HG03558 (cell line): ENCODE data around the gene CDH4.

ENCODE experiments used
- ATAC-seq: cut with Tn5 transposase; IDR thresholded peaks from one replicate; pipeline ENCODE4 v1.9.1; 2021; ENCODE audit warnings: moderate number of reproducible peaks; ENCODE audit not compliant: unreplicated experiment; ENCODE audit errors: extremely low read depth

Gene CDH4

DNA sequence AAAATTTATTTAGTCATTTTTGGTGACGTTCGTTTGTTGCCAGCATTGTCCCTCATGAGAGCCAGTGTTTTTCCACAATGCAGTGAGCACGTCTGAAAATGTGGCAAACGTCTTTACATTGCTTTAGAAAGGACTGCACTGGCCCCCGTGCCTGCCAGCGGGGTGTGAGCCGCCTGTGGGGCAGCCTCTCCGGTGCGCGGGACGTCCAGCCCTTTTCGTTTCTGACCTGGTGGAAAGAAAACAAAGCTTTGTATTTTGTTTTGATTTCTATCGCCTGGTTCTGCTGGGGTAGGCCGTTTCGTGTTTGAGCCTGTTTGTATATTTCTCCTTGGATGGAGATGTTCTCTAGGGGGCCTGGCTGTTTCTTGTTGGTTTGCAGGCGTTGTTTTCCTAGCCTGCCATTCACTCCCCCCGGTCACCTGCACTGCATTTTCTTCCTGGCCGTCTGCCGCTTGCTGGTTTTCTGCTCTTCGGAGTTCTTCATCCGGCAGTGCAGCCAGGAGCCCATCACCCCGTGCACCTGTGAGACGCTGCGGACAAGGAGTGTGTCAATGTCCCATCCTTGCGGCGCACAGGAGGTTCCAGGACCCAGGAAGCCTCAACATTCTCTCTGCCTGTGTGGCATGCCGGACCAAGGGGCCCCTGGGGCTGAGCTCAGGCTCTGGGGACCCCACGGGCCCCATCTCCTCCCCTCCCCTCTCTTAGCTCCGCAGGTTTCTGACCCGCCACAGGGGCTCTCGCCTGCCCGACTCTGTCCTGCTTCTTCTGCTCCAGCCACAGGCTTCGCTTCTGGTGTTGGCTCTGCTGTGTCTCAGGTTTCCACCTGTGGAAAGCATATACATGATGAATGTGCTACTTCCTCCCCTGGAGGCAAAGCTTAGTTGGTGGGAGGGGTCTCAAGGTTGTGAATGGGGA lies 100.5 kb downstream of the CDH4 start:
- no peak for ATAC-seq

DNA sequence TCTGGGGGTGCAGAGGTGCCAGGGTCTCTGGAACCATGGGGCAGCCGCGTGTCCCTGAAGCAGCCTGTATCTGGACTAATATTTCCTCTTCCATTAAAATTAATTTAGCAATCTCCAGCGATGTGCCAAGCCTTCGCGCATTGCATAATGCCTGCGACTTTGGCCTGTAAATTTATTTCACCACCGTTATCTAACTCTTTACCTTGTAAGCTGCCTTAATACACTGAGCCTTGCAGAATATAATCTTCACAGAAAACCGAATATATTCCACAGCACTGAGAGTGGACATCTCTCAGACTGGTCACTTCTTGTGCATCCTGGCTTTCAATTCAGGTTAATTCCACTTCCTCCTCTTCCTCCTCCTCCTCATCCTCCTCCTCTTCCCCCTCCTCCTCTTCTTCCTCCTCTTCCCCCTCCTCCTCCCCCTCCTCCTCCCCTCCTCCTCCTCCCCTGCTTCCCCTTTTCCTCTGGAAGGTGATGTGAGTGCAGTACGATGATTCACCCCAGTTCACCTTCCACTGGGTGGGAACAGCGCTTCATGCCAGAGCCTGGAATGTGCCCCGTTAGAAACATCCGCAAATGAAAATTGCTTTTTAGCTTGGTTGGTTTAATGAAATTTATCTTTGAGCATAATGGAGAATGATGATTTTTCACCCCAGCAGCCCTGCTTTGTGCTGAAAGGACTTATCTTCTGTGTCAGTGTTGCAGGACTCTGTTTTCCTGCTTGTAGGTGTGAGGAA lies 101.4 kb downstream of the CDH4 start:
- ATAC-seq = no peak

DNA sequence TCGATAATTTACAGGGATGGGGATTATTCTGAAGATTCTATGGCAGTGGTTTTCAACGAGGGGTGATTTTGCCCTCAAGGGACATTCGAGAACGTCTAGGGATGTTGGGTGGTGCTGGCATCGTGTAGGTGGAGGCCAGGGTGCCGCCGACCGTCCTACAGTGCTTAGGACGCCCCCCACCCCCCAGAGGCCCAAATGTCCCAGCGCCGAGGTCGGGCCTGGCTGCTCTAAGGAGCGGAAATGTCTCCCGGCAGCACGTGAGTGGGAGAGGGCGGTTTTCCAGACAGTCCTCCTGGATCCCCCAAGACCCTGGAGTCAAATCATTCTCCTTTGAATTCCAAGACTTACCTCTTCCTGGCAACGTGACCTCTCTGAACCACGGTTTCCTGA lies 101.9 kb downstream of the CDH4 start:
- ATAC-seq = no peak

DNA sequence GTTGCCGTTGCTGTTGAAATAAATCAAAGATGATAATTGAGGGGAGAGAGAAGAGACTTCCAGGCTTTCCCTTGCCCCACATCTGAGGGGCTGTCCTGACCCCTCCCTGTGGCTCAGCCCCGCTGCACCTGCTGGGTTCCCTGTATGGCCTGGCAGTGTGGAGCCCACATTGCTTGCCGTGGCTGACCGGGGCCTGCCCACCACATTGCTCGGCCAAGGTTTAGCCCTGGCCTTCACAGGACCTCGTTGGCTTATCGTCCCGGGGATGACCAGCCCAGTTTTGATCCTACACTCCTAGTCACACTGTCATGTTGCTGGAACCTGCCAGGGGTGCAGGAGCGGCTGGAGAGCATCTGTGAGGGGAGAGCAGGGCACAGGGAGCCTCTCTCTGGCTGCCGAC lies 102.4 kb downstream of the CDH4 start:
- ATAC-seq = no peak

DNA sequence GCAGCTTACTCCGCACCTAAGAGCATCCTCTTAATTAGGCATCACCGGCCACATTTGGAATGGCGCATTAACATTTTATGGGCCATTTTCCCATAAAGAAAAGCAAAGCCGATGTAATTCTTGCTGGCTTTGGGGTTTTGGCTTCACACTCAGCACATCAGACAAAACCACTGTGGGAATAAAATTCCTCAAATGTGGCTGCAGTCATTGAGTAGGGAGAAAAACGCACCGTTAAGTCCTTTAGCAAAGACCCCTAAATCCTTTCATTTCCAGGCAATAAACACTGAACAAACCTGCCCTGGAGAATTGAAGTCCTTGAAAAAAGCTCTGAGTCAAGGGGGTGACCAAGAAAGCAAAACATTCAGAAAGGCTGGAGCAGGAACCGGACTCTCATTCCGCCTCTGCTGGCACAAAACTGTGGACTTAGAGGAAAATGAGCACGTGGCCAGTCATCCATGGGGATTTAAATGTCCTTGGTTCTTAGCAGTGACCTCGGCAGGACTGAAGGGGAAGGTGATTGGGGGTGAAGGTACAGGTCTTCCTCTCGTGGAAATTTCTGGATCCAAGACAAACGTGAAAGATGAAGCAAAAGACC lies 102.9 kb downstream of the CDH4 start:
- ATAC-seq = no peak

DNA sequence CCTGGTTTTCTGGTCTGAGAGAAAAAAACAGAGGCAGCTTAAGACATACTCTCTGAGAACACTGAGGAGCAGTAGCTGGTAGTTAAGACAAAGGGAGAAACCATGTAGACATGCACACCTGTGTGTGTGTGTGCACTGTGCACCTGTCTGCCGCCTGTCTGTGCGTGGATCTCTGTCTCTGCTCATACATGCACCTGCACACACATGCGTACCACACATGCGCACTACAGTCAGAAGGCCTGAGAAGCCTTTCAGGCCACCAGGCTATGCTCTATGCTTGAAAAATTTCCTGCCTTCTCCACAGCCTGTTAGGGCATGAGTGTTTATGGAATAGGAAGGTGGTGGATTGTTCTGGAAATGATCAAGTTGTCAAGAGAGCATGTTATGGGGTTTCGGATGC lies 103.5 kb downstream of the CDH4 start:
- ATAC-seq = no peak

DNA sequence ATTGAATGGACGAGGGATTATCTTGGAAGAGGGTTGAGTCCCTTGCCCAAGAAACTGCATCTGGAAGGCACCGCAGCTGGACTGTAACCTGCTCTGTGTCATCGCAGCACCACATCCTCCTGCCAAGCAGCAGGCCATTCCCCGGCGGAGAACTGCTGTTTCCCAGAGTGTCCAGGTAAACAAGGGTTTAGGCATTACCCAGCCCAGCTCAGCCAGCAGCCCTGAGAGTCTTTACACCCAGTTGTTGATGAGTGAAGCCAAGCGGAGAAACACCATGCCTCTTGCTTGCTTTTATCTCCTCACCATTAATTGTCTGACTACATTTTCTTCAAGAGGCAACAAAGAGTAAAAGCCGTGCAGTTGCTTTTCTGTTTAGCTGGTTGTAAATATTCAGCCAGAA lies 104.1 kb downstream of the CDH4 start:
- no peak for ATAC-seq

DNA sequence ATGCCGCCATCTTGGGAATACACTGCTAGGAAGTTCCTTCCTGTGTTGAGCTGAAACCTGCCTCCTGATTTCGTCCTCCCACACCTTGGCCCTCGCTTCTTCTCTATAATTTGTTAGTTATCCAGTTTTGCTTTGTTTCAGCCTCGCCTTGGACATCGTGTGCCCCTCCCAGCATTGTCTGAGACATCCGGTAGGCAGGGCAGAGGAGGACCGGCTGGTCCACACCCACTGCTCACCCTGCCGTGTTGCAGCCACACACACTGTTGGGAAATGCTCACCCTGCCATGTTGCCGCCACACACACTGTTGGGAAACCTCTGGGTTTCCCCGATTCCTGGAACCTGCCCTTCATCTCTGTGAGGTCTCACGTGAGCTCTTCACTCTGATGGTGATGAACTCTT lies 105.1 kb downstream of the CDH4 start:
- ATAC-seq = no peak

DNA sequence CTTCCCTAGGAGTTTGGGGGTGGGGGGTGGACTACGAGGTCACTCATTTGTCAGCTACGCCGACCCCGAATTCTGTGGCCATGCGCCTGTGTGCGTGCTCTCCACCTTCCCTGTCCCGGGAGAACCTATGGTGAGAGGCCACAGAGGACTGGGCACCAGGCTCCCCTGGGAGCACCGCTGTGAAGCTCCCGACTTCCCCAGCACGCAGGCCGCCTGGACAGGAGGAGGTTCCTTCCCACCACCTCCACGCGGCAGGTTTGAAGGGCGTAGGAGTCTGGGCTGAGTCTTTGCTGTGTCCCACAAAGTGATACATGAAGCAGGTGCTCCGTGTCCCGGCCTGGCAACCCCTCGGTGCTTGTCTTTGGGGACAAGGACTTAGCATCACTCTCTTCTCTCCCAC lies 107.2 kb downstream of the CDH4 start:
- ATAC-seq = no peak

DNA sequence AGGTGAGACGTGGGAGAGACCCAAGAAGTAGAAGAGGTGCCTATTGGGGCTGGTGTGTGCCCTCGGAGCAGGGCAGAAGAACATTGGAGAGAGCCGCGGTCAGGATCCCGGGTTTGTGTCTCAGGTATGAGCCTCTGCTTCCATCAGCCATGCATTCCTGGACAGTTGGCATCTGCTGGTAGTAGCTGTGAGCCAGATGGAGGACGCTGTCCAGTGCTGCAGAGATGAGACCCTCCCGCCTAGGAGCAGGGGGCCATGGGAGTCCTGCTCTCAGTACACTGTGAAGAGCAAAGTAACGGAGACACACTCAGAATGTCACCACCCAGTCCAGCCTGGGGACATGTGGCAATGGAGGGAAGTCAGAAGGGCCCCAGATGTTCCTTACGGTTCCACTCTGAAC lies 108.2 kb downstream of the CDH4 start:
- ATAC-seq = no peak

DNA sequence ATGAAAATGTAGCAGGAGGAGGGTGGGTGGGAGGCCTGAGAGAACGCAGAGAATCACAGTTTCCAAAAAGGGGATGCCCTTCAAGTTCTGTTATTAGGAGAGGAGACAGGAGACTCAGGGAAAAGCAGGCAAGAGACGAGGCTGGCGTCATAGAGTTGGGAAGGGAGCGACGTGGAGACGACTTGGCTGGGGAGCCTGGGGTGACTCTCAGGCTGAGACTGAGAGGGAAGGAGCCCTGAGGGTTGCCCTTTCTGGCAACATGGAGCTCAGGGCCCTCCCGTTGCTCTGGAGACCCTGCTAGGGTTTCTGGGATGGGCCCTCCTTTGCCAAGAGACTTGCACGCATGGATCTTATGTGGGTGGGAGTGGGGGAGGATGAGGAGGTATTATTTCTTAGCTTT lies 108.9 kb downstream of the CDH4 start:
- ATAC-seq = no peak

DNA sequence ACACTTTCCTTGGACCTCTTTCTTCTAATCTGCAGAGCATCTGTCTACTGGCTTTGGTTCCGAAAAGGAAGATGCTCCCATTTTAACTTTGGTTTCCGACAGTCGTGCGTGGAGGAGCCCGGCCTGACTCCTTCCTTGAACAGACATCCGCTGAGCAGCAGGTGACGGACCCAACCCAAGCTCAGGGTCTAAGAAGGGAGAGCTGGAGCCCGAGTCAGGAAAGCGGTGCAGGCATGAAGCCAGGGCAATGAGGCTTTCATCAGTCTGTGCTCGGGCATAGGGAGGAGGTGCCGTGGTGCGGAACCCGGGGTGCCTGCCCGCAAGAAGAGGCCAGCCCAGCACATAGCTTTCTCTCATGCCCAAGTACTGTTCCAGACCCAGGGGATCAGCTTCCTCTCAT lies 109.4 kb downstream of the CDH4 start:
- no peak for ATAC-seq

DNA sequence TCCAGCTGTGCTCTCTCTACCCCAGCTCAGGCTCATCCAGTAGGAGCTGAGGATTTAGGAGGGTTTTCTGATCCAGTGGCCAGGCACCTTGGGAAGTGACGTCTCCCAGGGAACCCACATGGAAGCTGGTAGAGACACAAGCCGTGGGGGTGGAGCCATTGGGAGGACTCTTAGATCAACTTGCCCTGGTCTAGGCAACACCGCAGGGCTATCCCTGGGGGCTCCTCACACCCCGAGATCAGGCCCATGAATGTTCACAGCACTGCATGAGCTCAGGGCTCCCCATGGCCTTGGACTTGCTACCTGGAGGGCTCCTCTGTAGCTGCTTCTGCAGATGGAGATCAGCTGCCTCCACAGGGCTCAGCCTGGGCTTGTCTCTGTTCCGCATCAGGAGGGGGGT lies 112.1 kb downstream of the CDH4 start:
- no peak for ATAC-seq

DNA sequence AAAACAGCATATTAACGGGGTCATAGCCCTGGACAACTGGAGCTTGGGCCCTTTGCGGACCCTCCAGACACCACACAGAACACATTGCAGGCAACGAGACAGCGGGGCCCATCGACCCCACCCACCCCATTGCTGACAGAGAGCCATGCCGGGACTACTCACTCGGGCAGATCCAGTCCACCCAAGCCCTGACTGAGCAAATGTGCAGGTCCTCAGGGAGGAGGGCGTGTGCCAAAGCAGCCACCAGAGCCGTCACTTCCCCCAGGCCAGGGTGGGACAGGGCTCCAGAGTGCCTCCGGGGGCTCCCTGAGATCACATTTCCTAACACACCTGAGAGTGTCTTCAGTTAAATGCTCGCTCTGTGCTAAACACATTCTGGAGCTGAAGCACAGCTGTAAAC lies 114.9 kb downstream of the CDH4 start:
- no peak for ATAC-seq

DNA sequence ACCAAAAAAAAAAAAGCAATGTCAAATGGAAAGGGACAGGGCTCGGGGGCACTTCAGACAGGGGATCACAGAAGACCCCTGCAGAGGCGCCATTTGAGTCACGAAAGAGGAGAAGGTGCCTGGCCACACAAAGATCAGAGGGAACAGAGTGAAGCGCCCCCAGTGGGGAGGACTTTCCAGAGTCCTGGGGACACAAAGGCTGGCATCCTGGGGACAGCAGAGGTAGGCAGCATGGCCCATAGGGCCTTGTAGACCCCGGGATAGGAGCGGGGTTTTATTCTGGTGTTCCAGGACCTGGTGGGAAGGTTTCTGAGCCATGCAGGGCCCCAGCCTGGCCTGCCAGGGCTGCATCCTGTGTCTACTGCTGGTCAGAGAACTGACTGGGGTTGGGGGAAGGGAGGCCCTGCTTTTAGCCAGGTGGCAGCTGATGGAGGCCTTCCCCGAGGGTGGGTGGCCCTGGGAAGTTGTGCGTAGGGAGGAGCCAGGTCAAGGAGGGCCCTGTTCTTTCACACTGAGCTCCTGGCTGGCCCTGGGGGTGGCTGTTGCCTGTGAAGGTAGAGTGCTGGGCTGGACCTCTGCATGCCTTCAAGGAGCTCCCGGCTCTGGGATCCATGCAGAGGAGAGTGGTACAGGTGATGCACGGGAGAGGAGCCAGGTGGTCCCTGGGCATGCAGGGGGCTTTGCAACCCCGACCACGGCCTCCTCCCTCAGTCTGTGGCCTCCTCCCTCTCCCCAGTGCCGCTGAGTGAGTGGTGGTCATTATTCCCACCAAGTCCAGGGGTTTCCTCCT lies 117.9 kb downstream of the CDH4 start:
- ATAC-seq = no peak

DNA sequence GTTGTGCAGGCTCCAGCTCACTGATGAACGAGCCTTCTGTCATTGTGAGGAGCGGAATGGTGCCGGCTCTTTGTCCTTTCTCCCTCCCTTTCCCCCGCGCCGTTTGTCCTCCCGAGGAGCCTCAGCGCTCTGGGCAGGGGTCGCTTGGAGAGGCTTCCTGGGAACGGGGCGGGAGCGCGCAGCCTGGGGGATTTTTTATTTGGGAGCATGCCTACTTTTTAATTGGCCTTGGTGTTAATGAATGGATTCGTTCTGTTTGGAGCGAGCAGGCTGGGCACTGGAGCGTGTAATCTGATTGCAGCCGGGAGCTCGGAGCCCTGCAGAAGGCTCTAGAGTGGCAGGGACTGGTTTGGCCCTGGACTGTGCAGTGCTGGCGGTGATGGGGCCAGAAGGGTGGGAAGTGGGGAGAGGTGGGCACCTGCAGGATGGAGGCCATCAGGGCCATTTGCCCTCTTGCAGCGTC lies 118.8 kb downstream of the CDH4 start:
- no peak for ATAC-seq

DNA sequence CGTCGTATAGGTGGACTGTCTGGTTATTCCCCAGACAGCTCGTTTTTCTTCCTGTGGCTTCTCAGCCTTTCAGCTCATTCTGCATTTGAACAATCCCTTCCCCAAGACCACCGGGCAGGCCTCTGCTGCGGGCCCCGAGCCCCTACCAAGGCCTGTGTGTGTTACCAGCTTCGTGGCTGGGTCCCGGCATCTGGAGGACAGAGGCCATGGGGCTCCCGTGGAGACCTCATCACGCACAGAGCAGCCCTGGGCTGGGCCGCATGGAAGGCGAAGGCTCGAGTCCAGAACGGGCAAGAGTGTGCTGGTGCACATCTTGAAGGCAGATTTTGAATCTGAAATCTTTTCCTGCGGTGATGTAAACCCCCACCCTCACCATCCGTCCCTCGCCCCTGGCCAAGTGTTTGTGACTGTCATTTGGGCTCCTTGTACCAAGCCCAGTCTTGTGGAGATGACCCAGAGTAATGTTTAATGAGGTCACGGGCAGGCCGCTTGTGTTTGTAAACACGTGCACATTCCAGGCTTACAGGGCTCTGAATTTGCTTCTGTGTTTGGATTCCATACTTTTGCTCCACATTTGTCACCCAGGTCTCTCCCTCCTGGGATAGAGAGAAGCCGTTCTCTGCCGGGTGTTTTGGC lies 119.6 kb downstream of the CDH4 start:
- no peak for ATAC-seq

DNA sequence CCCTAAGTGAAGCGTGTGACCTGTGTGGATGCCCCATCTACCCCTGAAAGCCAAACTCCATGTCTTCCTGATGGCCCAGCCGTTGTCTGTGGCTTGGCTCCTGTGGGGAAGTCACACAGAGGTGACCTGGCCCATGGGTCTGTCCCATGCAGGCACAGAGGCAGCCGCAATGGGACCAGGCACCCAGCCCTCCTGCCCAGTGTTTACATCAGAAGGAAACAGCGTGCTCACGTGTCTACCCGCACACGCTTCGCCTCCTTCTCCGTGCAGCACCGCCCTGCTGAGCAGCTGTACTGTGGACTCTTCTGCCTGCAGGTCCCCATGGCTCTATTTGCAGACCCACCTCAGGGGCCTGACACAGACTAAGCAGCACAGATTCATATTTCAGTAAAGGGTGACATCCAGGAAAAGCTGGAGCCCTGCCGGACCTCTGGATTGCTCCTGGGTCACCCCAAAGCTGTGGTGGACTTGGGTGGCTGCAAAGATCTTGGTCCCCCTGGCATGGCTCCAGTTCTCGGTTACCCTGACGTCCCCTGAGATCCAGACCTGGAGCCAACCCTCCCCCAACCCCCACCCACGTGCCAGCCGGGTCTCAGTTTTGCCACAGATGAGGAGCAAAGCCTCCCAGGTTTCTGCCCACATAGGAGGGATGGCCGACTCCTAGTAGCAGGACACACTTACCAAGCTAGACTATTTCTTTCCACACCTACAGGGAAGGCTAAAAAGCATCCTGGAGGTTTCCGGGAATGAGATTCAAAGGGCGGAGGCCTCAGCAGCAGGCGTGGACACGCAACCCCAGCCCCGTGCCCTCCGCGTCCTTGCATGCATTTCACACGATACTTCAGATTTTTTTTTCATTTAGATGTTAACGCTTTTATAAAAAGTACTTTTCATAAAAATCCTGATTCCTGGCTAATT lies 120.3 kb downstream of the CDH4 start:
- no peak for ATAC-seq

DNA sequence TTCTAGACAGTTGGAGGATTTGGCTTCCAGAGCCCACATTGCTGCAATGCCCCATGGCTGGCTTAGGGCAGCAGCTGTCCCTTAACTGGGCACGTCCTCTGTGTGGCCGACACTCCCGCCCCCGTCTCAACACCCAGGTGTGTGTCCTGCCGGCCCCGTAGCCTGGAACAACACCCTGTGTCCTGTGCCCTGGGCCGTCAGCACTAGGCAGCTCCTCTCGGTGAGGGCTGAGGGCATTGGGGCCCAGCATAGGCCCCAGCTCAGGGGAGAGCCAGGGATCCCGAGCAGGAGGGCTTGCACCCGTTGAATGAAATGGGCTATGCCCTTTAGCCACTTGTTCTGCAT lies 121.0 kb downstream of the CDH4 start:
- no peak for ATAC-seq
